Upper lobe of left lung (tissue), 6 donors: ENCODE measurements around the gene PSMD1. TPM values are rescaled to one million over a fixed set of nuclear protein-coding genes. Genes with fewer than 3 reads are reported as not detected.
"Not testable (repeated sequence)": the region's sequence is repeated elsewhere in the genome, so short reads cannot be mapped to it uniquely, and the experiment has no call there.

ENCODE experiments used
- ATAC-seq, 2 donors: fragments of 200-7000 bp; cut with Tn5 transposase; one replicate each; pipeline ENCODE4 v1.9.1; 2022; ENCODE audit warnings: mild to moderate bottlenecking in 2 of 2, moderate library complexity in 2 of 2; ENCODE audit not compliant: low FRiP score in 2 of 2
- DNase-seq, 2 donors: peaks; one replicate each; pipeline ENCODE4 v3.0.0-alpha.2; 2019 to 2020
- H3K27ac ChIP-seq, 4 donors: fragments of 200-600 bp; sonication (generic); one replicate each; pipeline ENCODE4 v1.5.1; 2016 to 2019
- H3K27me3 ChIP-seq, 4 donors: fragments of 200-600 bp; sonication (generic); one replicate each; pipeline ENCODE4 v1.5.1; 2017 to 2019
- H3K36me3 ChIP-seq, 4 donors: fragments of 200-600 bp; sonication (generic); one replicate each; pipeline ENCODE4 v1.5.1; 2016 to 2019
- H3K4me1 ChIP-seq, 4 donors: fragments of 200-600 bp; sonication (generic); one replicate each; pipeline ENCODE4 v1.5.1; 2018 to 2019
- H3K4me3 ChIP-seq, 4 donors: fragments of 200-600 bp; sonication (generic); one replicate each; pipeline ENCODE4 v1.5.1; 2017 to 2019; ENCODE audit warnings: mild to moderate bottlenecking in 2 of 4, moderate library complexity in 1 of 4
- H3K9me3 ChIP-seq, 4 donors: fragments of 200-600 bp; sonication (generic); one replicate each; pipeline ENCODE4 v1.5.1; 2018 to 2019
- EP300 ChIP-seq, 4 donors: sonication (generic); formaldehyde crosslinking; IDR thresholded peaks; one replicate each; pipeline ENCODE4 v1.5.1; 2017; ENCODE audit warnings: antibody characterized with exemption in 4 of 4, control low read depth in 2 of 4
- POLR2A ChIP-seq, 4 donors: fragments of 450-650 bp; IDR thresholded peaks; one replicate each; pipeline ENCODE4 v1.5.1; 2016 to 2017; ENCODE audit warnings: antibody characterized with exemption in 4 of 4, mild to moderate bottlenecking in 2 of 4
- POLR2AphosphoS5 ChIP-seq, 2 donors: sonication (generic); formaldehyde crosslinking; IDR thresholded peaks; one replicate each; pipeline ENCODE4 v1.5.1; 2017; ENCODE audit warnings: antibody characterized with exemption in 2 of 2
- WGBS, 2 donors: methylation state at CpG; one replicate each; pipeline ENCODE4 v1.1.5; 2017 to 2018; 5-methylcytosine and 5-hydroxymethylcytosine counted together
- total RNA-seq, 6 donors: library from RNA; depleted of rRNA in 4 of 6; stranded (reverse); fragments of >200 nt in 4 of 6; gene quantifications; one replicate each; pipeline versions ENCODE4 v1.1.0 to v1.2.1, GENCODE V29; 2016 to 2021
- TF ChIP-seq, protein P1 (sequence below), 6 experiments: fragments of 450-650 bp in 4 of 6; fragments of 200-600 bp in 2 of 6; sonication (generic) in 2 of 6; IDR thresholded peaks; one replicate each; pipeline ENCODE4 v1.5.1; 2016 to 2019; ENCODE audit warnings: antibody characterized with exemption in 6 of 6
- donor health status: DM: no; HTN: no; CAD: no; lungs with moderate emphysema.
- donor health status: DM: no; HTN: yes; CAD: no; lungs with severe emphysema.

The PSMD1 gene
- total RNA-seq, 6 donors from 2014 or later = 24.6 to 68.1 (median 57.0) TPM

DNA sequence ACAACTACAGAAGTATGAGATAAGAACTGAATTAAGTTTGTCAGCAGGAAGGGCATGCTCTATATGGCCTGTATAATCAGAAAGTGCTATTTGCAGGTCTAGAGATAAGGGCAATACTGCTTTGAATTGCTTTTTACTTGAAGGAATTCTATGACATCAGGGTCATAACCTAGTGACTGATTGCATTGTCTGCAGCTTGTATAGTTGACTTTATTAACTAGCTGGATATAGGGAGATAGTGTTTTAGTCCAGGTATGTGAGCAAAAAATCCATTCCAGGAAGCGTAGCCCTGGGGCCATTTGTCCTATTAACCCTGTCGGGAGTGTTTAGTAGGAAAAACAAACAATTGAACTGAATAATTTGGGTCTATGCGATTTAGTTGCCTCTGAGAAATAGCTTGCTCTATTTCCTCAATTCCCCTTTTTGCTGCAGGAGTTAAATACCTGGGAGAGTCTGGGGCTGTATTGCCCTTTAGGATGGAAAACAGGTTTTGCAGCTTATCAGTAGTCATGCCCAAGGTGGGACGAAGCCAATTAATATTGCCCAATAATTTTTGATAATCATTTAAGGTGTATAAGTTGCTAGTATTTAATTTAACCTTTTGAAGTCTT lies 38.2 kb downstream of the PSMD1 start:
- peaks cover 5 to 19% (median 12%) of the 10 kb centered on the region in 4 donors for H3K9me3 ChIP-seq
- WGBS, 2 donors = 83 to 90% methylated on average over 4 of the region's 4 CpGs
- no peak overlapping the region for H3K4me3 ChIP-seq
- no peak overlapping the region for H3K27ac ChIP-seq
- no peaks in the 10 kb centered on the region for H3K4me1 ChIP-seq
- TF ChIP-seq POLR2AphosphoS5 (IDR thresholded peaks at IDR 0.05) = no peak
- TF ChIP-seq, protein P1, sequence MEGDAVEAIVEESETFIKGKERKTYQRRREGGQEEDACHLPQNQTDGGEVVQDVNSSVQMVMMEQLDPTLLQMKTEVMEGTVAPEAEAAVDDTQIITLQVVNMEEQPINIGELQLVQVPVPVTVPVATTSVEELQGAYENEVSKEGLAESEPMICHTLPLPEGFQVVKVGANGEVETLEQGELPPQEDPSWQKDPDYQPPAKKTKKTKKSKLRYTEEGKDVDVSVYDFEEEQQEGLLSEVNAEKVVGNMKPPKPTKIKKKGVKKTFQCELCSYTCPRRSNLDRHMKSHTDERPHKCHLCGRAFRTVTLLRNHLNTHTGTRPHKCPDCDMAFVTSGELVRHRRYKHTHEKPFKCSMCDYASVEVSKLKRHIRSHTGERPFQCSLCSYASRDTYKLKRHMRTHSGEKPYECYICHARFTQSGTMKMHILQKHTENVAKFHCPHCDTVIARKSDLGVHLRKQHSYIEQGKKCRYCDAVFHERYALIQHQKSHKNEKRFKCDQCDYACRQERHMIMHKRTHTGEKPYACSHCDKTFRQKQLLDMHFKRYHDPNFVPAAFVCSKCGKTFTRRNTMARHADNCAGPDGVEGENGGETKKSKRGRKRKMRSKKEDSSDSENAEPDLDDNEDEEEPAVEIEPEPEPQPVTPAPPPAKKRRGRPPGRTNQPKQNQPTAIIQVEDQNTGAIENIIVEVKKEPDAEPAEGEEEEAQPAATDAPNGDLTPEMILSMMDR (IDR thresholded peaks at IDR 0.05) = no peak
- no peak for TF ChIP-seq EP300 (IDR thresholded peaks at IDR 0.05)
- TF ChIP-seq POLR2A (IDR thresholded peaks at IDR 0.05) = no peak
- peaks cover 9 to 74% (median 21%) of the 10 kb centered on the region in 4 donors for H3K36me3 ChIP-seq
- ATAC-seq (no peak), DNase-seq (no peak)
- H3K27me3 ChIP-seq = no peaks in the 10 kb centered on the region

DNA sequence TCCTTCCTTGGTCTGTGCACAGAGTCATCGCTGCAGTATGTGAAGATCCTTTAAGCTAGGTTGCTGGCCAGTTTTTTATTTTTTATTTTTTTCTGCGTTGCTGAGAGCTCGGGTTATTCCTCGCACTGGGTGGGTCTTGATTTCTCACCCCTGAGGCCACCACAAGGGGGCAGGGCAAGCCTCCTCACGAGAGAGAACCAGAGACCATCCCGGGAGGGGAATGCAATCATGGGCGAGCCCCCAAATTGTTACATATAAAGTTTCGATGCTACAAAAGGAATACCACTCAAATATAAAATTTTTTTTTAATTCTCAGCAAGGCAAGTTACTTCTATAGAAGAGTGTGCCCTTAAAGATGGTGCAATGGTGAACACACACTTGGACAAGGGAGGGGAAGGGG lies 43.3 kb downstream of the PSMD1 start:
- Histone ChIP-seq H3K36me3 (peaks cover 0 to 62% (median 12%) of the 10 kb centered on the region in 4 donors), H3K4me1 (no peaks in the 10 kb centered on the region), H3K9me3 (peaks cover 12 to 29% (median 14%) of the 10 kb centered on the region in 4 donors), H3K27me3 (no peaks in the 10 kb centered on the region), H3K4me3 (no peak overlapping the region), H3K27ac (no peak overlapping the region)
- DNase-seq (no peak), ATAC-seq (no peak)
- TF ChIP-seq EP300 (IDR thresholded peaks at IDR 0.05) (no peak), POLR2AphosphoS5 (IDR thresholded peaks at IDR 0.05) (no peak), POLR2A (IDR thresholded peaks at IDR 0.05) (no peak)
- TF ChIP-seq, protein P1 (IDR thresholded peaks at IDR 0.05) = no peak
- WGBS, 2 donors = 98 to 99% methylated on average over 8 of the region's 8 CpGs

GRCh38 chr2:231100321-231100720 lies 43.7 kb downstream of the PSMD1 start:
- H3K4me3 ChIP-seq, H3K4me1 ChIP-seq, H3K27ac ChIP-seq, H3K27me3 ChIP-seq, ATAC-seq, DNase-seq: not testable (repeated sequence)
- Histone ChIP-seq H3K36me3 (peaks cover 0 to 57% (median 12%) of the 10 kb centered on the region in 4 donors), H3K9me3 (peaks cover 12 to 25% (median 14%) of the 10 kb centered on the region in 4 donors)
- WGBS, 2 donors = 97 to 100% methylated on average over 2 of the region's 2 CpGs

DNA sequence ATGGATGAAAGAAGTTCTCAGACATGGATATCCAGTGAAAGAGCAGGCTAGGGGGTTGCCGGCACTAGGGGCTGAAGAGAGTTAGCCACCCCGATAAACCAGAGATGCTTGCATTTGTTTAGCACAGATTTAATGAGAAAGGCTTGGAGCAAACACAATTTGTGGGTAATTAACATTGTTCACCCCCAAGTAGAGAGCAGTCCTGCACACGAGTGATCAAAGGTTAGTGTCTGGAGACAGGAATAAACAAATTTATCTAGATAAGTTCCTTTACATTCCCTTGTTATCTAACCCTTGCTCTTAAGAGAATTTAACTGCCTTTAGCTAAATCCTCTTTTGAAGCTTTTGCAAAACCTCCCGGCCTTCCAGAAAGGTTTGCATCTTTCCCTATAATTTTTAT lies 44.3 kb downstream of the PSMD1 start:
- DNase-seq = no peak
- TF ChIP-seq EP300 (IDR thresholded peaks at IDR 0.05) (no peak), POLR2AphosphoS5 (IDR thresholded peaks at IDR 0.05) (no peak), POLR2A (IDR thresholded peaks at IDR 0.05) (no peak)
- TF ChIP-seq, protein P1 (IDR thresholded peaks at IDR 0.05) = no peak
- Histone ChIP-seq H3K27me3 (no peaks in the 10 kb centered on the region), H3K36me3 (peaks cover 0 to 51% (median 12%) of the 10 kb centered on the region in 4 donors), H3K4me1 (no peaks in the 10 kb centered on the region), H3K9me3 (peaks cover 12 to 25% (median 14%) of the 10 kb centered on the region in 4 donors), H3K4me3 (no peak overlapping the region), H3K27ac (no peak overlapping the region)
- no peak for ATAC-seq
- WGBS, 2 donors = 85 to 92% methylated on average over 4 of the region's 4 CpGs

DNA sequence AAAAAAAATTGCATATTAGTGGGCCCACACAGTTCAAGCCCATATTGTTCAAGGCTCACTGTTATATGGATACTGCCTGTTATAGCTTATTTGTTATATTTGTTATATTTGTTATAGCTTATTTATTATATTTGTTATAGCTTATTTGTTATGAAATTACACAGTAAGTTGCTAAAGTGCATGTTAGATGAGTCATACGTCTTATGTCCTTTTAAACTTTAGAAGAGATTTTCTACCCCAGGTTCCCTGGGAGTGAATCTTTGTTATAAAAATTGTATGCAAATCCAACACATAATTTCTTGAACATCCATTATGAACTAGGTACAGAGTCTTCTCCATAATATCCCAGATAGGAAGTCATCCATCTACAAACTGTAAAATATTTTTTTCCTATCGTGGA lies 46.1 kb downstream of the PSMD1 start:
- Histone ChIP-seq H3K36me3 (peaks cover 0 to 39% (median 7%) of the 10 kb centered on the region in 4 donors), H3K4me3 (no peak overlapping the region), H3K27ac (no peak overlapping the region), H3K4me1 (no peaks in the 10 kb centered on the region), H3K9me3 (peaks cover 12 to 25% (median 14%) of the 10 kb centered on the region in 4 donors), H3K27me3 (no peaks in the 10 kb centered on the region)
- TF ChIP-seq POLR2A (IDR thresholded peaks at IDR 0.05) = no peak
- no peak for TF ChIP-seq POLR2AphosphoS5 (IDR thresholded peaks at IDR 0.05)
- no peak for TF ChIP-seq EP300 (IDR thresholded peaks at IDR 0.05)
- TF ChIP-seq, protein P1 (IDR thresholded peaks at IDR 0.05) = no peak
- ATAC-seq (no peak), DNase-seq (no peak)
- WGBS, 2 donors = 83 to 86% methylated on average over 2 of the region's 2 CpGs
